ENCODE measurements around the gene DCAF10.

The DCAF10 gene

DNA sequence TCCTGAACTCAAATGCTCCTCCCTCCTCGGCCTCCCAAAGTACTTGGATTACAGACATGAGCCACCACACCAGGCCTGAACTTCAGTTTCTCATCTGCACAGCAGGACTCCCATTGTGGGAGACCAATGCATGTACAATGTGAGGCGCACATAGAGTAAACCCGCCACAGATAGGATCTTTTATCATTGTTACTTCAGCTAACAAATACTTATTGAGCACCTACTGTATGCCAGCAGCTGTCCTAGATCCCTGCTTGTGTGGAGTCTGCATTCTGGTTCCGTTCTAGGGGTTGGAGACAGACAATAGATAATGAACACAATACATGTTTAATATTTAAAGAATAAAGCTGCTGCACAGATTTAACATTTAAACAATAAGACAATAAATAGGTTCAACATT is 109.7 kb downstream of the DCAF10 start:
- DNase-seq = no peak

DNA sequence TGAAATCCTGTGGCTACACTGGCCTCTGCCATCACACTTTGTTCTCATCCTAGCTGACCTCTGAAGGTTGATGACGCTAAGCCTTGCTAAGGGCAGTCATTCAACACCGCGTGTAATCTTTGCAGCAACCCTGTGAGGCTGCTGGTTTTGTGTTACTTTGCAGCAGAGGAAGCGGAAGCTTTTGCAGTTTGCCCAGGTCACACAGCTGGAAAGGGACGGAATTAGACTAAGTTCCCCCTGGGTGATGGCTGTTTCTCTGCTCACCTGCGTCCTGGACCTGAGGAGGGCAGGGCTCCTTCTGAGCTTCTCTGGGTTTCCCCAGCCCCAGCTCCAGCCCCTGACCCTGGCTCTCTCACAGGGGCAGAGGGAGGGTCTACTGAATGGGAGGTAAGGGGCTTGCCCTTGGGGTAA is 110.7 kb downstream of the DCAF10 start:
- DNase-seq = no peak

DNA sequence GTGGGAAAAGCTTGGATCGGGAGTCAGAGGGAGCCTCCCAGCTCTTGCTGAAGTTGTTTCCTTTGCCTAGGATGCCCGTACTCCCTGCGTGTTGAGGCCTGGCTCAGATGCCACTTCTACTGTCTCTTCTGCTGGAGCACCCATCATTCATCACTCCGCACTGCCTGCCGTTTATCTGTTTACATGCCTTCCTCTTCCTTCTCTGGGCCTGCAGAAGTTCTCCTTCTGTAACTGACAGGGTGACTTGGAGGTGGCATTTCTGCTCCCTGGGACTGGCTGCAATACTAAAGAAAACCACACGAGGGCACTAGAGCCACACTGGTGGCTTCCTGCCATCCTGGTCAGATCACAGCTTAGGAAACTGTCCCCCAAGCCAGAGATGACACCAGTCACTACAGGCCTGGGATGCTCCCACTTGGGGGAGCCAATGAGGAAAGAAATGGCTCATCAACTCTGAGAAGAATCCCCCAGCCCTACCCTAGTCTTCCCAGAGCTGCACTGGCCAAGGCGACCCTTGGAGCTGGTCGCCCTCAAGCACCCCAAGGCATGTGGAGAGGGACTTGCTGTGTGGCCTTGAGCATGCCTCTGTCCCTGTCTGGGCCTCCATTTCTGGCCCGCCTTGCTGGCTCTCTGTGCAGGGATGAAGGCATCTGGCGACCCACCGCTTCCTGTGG is 113.0 kb downstream of the DCAF10 start:
- peak; percentile 59 for DNase-seq

DNA sequence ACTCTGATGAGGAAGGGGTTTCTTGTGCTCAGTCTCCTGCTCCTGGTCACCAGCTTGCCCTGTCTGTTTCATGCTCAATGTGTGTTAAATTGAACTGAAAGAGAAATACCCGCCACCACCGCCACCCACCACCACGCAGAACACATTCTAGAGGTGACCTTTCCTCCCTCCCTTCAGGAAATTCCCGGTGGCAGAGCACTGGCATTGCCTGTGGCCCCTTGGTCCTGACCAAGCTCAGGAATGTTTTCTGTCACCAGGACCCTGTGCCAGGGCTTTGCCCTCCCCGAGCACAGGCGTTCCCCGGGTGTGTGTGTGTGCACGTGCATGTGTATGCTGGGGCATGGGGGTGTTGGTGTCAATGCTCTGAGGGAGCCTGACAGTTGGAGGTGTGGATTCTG is 113.6 kb downstream of the DCAF10 start:
- no peak for DNase-seq

DNA sequence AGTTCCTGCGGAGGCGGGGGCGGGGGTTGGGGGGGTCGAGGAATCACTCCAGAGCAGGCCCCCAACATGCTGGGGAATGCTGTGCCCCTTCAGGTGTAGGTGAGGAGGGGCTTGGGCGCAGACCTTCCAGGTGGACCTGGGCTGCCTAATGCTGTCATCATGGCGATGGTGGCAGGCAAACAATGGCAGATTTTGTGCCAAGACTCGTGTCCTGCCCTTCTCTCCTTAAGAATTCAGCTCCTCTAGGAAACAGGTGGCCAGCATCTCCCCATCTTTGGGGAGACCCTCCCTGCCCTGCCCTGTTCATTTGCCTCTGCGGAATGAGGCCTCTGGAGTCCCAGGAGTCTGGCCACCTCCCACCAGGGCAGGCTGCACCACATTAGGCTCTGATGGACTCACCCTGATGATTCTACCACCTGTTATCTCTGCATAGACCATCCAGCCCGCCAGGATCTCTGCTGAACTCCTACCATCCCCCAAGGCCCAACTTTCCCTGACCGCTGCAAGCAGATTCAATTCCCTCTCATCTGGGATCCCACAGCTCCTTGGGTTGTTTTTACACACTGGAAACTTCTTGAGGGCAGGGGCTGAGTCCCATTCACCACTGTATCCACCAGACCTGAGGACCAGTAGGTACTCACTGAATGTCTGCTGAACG is 114.2 kb downstream of the DCAF10 start:
- DNase-seq = no peak

DNA sequence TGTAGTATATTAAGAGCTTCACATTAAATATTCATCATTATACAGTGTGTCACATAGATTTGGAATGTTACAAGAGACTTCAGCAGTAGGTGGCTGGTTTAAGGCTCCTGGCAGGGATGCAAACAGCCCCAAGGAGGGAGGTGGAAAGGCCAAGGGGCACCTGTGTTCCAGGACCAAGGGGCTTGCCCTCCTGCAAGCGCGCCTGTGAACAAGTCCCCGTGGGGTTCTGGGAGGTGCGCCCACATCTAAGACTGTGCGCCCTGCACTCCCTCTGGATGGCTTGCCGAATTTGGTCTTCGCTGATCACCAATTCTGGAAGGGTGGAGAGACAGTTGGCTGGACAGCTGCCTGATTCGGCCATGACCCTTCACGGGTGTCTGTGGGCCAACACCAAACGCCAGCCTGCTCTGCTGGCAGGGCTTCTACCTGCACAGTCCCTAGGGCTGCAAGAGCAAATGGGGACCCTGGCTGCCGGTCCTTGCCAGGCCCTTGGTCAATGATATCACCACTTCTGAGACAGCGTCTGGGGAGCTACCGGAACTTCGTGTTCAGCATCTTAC is 115.4 kb downstream of the DCAF10 start:
- DNase-seq = no peak

DNA sequence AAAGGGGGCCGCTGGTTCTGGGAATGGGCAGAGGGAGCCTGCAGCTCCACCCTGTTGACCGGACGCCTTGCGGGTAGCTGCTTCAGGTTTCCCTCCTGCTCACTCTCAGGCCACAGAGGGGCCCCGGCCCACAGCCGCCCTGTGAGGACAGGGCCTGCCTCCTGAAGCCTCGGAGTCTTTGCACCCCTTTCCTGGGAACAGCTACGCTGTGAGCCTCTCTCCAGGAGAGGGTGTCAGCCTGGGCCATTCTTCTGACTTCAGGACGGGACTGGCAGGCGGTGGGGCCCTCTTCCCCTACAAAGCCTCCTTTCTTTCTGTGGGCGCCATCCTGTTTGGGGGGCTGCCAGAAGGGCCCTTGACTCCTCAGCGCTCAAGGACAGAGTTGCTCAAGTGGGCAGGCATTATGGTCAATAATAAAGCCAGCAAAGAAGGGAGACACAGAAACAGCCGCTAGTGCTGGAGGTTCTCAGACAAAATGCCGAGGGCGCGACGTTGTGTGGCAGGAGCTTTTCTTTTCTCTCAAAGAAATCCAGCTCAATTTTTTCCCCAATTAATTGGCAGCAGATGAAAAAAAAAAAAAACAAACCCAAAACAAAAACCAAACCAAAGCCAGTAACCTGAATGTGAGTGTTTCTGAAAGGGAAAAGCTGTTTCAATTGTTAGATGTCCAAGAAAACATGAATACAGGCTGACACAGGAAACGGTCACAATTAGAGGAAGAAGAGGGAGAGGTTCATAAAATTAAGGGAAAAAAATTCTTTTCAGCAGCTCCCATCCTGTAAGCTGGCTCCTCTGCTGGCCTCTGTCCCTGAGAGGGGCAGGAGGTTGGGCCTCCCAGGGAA is 116.1 kb downstream of the DCAF10 start:
- no peak for DNase-seq

All from T1000 (cell line).